ENCODE data around the gene UGT1A5.

- TF ChIP-seq POLR2A (IDR thresholded peaks at IDR 0.05) (no peak), POLR2AphosphoS5 (IDR thresholded peaks at IDR 0.05) (no peak)
Measured at GRCh38 chr2:233758849-233759248, 46.1 kb downstream of the UGT1A5 start.
